PC-3 (cell line): ENCODE data around the gene SGCG.

Source experiments
- EZH2 ChIP-seq: fragments of 300-600 bp; sonication (generic); IDR thresholded peaks from one replicate; pipeline ENCODE4 v1.6.1; 2017; ENCODE audit warnings: antibody characterized with exemption, mild to moderate bottlenecking, low read length; ENCODE audit not compliant: unreplicated experiment
- EZH2phosphoT487 ChIP-seq: fragments of 300-600 bp; sonication (generic); IDR thresholded peaks from 2 replicates; pipeline ENCODE4 v1.6.1; 2018; ENCODE audit warnings: mild to moderate bottlenecking, antibody characterized with exemption, low read length, borderline replicate concordance
- TF ChIP-seq, protein P1 (sequence below): fragments of 300-600 bp; sonication (generic); conservative IDR thresholded peaks from 2 replicates; pipeline ENCODE4 v1.5.1; 2017; ENCODE audit warnings: antibody characterized with exemption, low read depth, mild to moderate bottlenecking, low read length

GRCh38 chr13:23160638-23161480 lies 19.9 kb upstream of the SGCG start:
- TF ChIP-seq, protein P1, sequence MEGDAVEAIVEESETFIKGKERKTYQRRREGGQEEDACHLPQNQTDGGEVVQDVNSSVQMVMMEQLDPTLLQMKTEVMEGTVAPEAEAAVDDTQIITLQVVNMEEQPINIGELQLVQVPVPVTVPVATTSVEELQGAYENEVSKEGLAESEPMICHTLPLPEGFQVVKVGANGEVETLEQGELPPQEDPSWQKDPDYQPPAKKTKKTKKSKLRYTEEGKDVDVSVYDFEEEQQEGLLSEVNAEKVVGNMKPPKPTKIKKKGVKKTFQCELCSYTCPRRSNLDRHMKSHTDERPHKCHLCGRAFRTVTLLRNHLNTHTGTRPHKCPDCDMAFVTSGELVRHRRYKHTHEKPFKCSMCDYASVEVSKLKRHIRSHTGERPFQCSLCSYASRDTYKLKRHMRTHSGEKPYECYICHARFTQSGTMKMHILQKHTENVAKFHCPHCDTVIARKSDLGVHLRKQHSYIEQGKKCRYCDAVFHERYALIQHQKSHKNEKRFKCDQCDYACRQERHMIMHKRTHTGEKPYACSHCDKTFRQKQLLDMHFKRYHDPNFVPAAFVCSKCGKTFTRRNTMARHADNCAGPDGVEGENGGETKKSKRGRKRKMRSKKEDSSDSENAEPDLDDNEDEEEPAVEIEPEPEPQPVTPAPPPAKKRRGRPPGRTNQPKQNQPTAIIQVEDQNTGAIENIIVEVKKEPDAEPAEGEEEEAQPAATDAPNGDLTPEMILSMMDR = peak; percentile 43
- TF ChIP-seq EZH2 = no peak
- TF ChIP-seq EZH2phosphoT487 = no peak
